Measurements from ENCODE around the gene IPMK. TPM values are rescaled to one million over a fixed set of nuclear protein-coding genes. Genes with fewer than 3 reads are reported as not detected.
"Not testable (repeated sequence)": the region's sequence is repeated elsewhere in the genome, so short reads cannot be mapped to it uniquely, and the experiment has no call there.

The IPMK gene
- total RNA-seq, 2 donors from 2014 or later = 1.8 to 2.5 TPM

DNA sequence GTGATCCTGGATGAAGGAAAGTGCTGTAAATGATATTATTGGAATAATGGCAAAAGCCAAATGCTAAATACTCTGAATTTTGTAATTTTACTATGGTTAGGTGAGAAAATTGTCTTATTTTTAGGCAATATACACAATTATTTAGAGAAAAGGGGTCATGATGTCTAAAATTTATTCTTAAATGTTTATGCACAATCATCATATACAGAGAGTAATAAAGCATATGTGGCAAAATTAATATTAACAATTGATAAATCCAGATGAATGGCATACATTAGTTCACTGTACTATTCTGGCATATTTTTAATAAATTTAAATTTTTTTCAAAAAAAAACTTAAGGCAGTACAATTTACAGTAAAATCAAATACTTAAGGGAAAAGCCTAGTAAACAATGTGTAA, 7.4 kb downstream of the IPMK start:
- H3K36me3 ChIP-seq = no peaks in the 10 kb centered on the region
- no peak overlapping the region for H3K4me3 ChIP-seq
- H3K9me3 ChIP-seq = no peaks in the 10 kb centered on the region
- no peak for TF ChIP-seq CTCF (IDR thresholded peaks at IDR 0.05)
- no peaks in the 10 kb centered on the region for H3K27me3 ChIP-seq
- no peak overlapping the region for H3K27ac ChIP-seq
- no peak for DNase-seq (ENCODE audit: low spot score)
- peaks cover 0 to 8% of the 10 kb centered on the region in 2 donors for H3K4me1 ChIP-seq

GRCh38 chr10:58258977-58259692, 8.6 kb downstream of the IPMK start:
- no peaks in the 10 kb centered on the region for H3K36me3 ChIP-seq
- no peak overlapping the region for H3K4me3 ChIP-seq
- TF ChIP-seq CTCF (IDR thresholded peaks at IDR 0.05) = no peak
- no peaks in the 10 kb centered on the region for H3K27me3 ChIP-seq
- no peak overlapping the region for H3K27ac ChIP-seq
- no peaks in the 10 kb centered on the region for H3K4me1 ChIP-seq
- no peaks in the 10 kb centered on the region for H3K9me3 ChIP-seq
- DNase-seq (ENCODE audit: low spot score) = no peak

- H3K4me1 ChIP-seq = not testable (repeated sequence)
Measured at GRCh38 chr10:58256013-58256780, 11.5 kb downstream of the IPMK start.

GRCh38 chr10:58254644-58255043, 13.1 kb downstream of the IPMK start:
- H3K4me3 ChIP-seq = no peak overlapping the region
- no peaks in the 10 kb centered on the region for H3K9me3 ChIP-seq
- no peak overlapping the region for H3K27ac ChIP-seq
- TF ChIP-seq CTCF (IDR thresholded peaks at IDR 0.05) = no peak
- no peaks in the 10 kb centered on the region for H3K27me3 ChIP-seq
- H3K4me1 ChIP-seq = no peaks in the 10 kb centered on the region
- no peaks in the 10 kb centered on the region for H3K36me3 ChIP-seq
- no peak for DNase-seq (ENCODE audit: low spot score)

More at GRCh38 chr10:58256013-58256780, 11.5 kb downstream of the IPMK start:
- H3K9me3 ChIP-seq; DNase-seq (ENCODE audit: low spot score); H3K27ac ChIP-seq; H3K4me3 ChIP-seq; H3K36me3 ChIP-seq; H3K27me3 ChIP-seq: not testable (repeated sequence)

DNA sequence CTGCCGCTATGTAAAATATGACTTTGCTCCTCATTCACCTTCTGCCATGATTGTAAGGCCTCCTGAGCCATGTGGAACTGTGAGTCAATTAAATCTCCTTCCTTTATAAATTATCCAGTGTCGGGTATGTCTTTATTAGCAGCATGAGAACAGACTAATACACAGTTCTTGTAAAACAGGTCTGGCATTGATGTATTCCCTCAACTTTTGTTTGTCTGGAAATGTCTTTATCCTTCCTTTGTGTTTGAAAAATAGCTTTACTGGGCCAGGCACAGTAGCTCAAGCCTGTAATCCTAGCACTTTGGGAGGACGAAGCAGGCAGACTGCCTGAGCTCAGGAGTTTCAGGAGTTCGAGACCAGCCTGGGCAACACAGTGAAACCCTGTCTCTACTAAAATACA, 14.5 kb downstream of the IPMK start:
- Histone ChIP-seq H3K36me3 (no peaks in the 10 kb centered on the region), H3K9me3 (no peaks in the 10 kb centered on the region), H3K27me3 (no peaks in the 10 kb centered on the region), H3K4me3 (no peak overlapping the region), H3K4me1 (no peaks in the 10 kb centered on the region), H3K27ac (no peak overlapping the region)
- DNase-seq (ENCODE audit: low spot score) = no peak
- no peak for TF ChIP-seq CTCF (IDR thresholded peaks at IDR 0.05)

GRCh38 chr10:58244666-58245065, 23.0 kb downstream of the IPMK start:
- not testable (repeated sequence) for H3K36me3 ChIP-seq; H3K4me3 ChIP-seq; H3K4me1 ChIP-seq; DNase-seq (ENCODE audit: low spot score); H3K27me3 ChIP-seq; H3K27ac ChIP-seq; H3K9me3 ChIP-seq

DNA sequence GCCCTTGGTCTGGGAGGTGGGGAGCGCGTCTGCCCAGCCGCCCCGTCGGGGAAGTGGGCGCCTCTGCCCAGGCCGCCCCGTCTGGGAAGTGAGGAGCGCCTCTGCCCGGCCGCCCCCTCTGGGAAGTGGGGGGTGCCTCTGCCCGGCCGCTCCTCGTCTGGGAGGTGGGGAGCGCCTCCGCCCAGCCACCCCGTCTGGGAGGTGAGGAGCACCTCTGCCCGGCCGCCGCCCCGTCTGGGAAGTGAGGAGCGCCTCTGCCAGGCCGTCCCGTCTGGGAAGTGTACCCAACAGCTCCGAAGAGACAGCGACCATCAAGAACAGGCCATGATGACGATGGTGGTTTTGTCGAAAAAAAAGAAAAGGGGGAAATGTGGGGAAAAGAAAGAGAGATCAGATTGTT, 23.5 kb downstream of the IPMK start:
- not testable (repeated sequence) for H3K4me3 ChIP-seq; H3K4me1 ChIP-seq; H3K9me3 ChIP-seq; H3K36me3 ChIP-seq; DNase-seq (ENCODE audit: low spot score); H3K27ac ChIP-seq; H3K27me3 ChIP-seq

DNA sequence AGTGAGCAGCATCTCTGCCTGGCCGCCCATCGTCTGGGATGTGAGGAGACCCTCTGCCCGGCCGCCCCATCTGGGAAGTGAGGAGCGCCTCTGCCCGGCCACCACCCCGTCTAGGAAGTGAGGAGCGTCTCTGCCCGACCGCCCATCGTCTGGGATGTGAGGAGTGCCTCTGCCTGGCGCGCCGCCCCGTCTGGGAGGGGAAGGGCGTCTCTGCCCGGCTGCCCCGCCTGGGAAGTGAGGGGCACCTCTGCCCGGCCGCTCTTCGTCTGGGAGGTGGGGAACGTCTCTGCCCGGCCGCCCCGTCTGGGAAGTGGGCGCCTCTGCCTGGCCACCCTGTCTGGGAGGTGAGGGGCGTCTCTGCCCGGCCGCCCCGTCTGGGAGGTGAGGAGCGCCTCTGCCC, 23.9 kb downstream of the IPMK start:
- not testable (repeated sequence) for DNase-seq (ENCODE audit: low spot score); H3K36me3 ChIP-seq; H3K4me3 ChIP-seq; H3K27ac ChIP-seq; H3K4me1 ChIP-seq; H3K9me3 ChIP-seq; H3K27me3 ChIP-seq

All from right atrium auricular region (tissue), 2 donors.